B cell (primary cell): ENCODE measurements around the gene PLEKHG4B.

Source experiments
- EZH2 ChIP-seq: IDR thresholded peaks from 2 replicates; pipeline ENCODE4 v1.6.1; 2012; ENCODE audit warnings: borderline replicate concordance, low read depth, mild to moderate bottlenecking, moderate library complexity, low read length; ENCODE audit not compliant: insufficient read depth, poor library complexity, severe bottlenecking
- TF ChIP-seq, protein P1 (sequence below): fragments of 200-600 bp; IDR thresholded peaks from one replicate; pipeline ENCODE4 v1.8.0; 2022; ENCODE audit warnings: antibody characterized with exemption, mild to moderate bottlenecking

- TF ChIP-seq, protein P1, sequence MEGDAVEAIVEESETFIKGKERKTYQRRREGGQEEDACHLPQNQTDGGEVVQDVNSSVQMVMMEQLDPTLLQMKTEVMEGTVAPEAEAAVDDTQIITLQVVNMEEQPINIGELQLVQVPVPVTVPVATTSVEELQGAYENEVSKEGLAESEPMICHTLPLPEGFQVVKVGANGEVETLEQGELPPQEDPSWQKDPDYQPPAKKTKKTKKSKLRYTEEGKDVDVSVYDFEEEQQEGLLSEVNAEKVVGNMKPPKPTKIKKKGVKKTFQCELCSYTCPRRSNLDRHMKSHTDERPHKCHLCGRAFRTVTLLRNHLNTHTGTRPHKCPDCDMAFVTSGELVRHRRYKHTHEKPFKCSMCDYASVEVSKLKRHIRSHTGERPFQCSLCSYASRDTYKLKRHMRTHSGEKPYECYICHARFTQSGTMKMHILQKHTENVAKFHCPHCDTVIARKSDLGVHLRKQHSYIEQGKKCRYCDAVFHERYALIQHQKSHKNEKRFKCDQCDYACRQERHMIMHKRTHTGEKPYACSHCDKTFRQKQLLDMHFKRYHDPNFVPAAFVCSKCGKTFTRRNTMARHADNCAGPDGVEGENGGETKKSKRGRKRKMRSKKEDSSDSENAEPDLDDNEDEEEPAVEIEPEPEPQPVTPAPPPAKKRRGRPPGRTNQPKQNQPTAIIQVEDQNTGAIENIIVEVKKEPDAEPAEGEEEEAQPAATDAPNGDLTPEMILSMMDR: no peak
- no peak for TF ChIP-seq EZH2
These were observed 1.1 kb upstream of the PLEKHG4B start for GRCh38 chr5:90590-91547.
